Stimulated activated CD8-positive, alpha-beta memory T cell treated with anti-CD3 and anti-CD28 coated beads, Interleukin-4, amount 100 ng/mL, for 24 hours (primary cell): ENCODE results near the gene PNLIP.

Experiments used
- DNase-seq: peaks from one replicate; pipeline ENCODE4 v3.0.0-alpha.2; 2020; ENCODE audit warnings: low read depth

PNLIP gene

DNA sequence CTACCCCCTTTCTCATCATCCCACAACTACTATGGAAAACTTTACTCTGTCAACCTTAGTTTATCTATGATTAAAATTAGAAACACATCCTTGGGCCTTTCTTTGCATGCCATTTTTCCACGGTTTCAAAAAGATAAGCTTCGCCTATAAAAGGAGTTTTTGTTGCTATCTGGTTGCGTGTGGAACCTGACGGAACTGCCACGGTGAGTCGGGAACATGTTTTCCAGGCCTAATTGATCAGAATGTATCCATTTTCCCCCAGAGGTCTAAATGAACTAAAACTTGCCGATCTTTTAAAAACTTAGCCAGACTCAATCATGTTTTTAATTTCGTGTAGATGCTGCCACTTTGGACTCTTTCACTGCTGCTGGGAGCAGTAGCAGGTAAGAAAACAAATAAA is at the start of gene PNLIP:
Gene PNLIP (plus strand): TSS at position 176 of the 400 bp plus-strand sequence. CDS start 162 bp downstream, at position 338.
- no peak for DNase-seq

GRCh38 chr10:116504786-116505185 is 40.9 kb upstream of the PNLIP start:
- no peak for DNase-seq

GRCh38 chr10:116510565-116510964 is 35.2 kb upstream of the PNLIP start:
- DNase-seq: no peak

DNA sequence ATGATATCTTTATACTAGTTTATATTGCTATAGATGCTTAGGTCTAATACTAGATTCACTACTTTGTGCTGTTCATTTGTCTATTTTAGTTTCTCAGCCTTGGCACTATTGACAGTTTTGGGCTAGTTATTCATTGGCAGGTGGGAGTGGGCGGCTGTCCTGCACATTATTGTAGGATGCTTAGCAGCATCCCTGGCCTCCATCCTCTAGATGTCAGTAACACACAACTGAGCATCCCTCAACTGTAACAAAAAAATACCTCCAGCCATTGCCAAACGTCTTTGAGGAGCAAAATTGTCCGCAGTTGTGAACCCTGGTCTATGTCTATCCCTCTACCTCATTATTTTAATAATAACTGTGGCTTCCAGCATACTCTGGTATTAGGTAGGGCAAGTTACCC is 34.4 kb upstream of the PNLIP start:
- DNase-seq: no peak

DNA sequence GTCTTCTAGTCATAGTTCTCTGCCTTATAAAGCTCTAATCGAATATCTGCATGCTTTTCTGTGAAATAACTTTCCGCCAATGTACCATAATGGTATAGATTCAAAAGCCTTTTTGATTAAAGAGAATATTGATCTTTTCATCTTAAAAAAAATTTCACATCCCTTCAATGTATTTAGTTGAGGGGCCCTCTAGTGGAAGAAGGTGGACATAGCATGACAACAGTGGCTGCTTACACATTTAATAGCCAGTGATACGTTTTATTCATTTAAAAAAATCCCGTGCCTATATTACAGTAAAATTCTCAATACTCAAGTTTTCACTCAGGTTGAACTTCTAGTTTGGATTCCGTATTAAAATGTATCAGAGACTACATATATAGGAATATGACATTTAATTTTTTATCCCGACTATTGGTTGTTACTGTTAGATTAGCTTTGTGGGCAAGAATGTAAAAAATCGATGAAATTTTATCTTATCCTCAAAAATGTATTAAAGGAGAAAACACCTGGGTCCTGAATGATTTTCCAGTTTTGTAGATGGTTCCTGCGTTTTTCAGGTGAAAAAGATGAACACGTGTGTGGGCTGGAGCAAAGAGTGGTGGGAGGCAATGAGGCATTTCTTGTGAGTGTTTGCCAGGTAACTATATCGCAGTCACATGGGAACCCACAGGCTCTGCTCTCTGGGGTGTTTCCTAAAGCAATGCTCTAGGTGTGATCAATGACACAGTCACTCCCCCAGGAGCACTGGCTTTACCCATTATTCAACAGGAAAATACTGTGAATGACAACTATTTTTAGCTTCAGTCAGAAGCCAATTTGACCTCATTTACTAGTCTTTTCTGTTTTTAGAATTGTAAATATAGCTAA is 24.1 kb upstream of the PNLIP start:
- no peak for DNase-seq

GRCh38 chr10:116522803-116523381 is 22.8 kb upstream of the PNLIP start:
- DNase-seq: no peak

- no peak for DNase-seq
Observed at GRCh38 chr10:116524736-116525135, 21.0 kb upstream of the PNLIP start.

- DNase-seq: no peak
Observed at GRCh38 chr10:116526219-116526618, 19.5 kb upstream of the PNLIP start.

- DNase-seq: no peak
Observed at GRCh38 chr10:116536810-116537209, 8.9 kb upstream of the PNLIP start.

DNA sequence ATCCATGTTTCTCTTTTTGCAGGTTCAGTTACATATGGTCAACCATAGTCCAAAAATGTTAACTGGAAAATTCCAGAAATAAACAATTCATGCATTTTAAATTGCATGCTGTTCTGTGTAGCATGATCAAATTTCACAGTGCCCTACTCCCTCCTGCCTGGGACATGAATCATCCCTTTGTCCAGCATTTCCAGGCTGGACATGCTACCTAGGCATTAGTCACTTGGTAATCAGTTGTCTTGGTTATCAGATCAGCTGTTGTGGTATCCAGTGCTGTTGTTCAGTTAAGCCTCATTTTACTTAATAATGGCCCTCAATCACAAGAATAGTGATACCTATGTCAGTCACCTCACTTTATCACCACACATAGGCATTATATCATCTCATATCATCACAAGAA is 7.3 kb upstream of the PNLIP start:
- DNase-seq: no peak

DNA sequence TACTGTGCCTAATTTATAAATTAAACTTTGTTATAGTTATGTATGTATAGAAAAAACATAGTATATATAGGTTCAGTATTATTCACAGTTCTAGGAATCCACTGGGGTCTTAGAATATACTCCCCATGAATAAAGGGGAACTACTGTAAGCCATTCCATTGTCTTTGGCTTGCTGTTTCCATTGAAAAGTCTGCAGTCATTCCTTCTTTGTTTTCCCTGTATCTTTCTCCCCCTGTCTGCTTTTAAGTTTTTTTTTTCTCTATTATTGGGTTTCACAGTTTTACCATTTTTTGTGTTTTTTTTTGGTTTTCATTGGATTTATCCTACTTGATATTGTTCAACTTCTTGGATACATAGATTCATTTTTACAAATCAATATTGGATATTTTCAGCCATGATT is 6.7 kb upstream of the PNLIP start:
- DNase-seq: no peak

- no peak for DNase-seq
Observed at GRCh38 chr10:116540814-116541213, 4.9 kb upstream of the PNLIP start.

GRCh38 chr10:116542007-116542677 is 3.6 kb upstream of the PNLIP start:
- DNase-seq: no peak

GRCh38 chr10:116545122-116545521 is 609 bp upstream of the PNLIP start:
- DNase-seq: no peak

DNA sequence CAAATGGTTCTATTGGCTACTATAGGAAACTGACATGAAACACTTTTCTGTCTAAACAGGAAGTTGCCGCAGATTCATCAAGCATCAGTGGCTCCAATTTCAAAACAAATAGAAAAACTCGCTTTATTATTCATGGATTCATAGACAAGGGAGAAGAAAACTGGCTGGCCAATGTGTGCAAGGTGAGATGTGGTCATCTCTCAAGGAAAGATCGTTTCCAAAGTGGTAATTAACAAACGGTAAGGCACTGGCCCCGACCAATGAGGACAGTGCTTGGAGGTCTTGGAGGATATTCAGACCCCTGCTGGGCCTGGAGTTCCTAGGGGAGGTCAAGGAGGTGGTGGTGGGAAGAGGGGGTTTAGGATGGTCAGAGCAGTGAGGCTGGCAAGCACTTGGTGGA is 2.6 kb downstream of the PNLIP start:
- DNase-seq: no peak

DNA sequence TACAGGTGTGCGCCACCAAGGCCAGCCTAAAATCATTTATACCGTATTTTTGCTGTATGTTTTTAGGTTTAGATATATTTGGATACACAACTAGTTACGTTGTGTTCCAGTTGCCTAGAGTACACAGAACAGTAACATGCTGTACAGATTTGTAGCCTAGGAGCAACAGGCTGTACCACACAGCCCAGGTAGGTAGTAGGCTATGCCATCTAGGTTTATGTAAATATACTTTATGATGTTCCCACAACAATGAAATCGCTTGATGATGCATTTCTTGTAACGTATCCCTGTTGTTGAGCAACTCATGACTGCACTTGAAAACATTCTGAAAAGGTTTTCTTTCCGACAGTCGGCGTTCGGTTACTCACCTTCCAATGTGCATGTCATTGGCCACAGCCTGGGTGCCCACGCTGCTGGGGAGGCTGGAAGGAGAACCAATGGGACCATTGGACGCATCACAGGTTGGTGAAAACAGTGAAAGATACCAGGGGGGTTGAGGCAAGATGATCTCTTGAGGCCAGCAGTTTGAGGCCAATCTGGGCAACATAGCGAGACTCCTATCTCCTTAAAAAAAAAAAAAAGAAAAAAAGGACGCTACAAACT is 7.7 kb downstream of the PNLIP start:
- no peak for DNase-seq

- DNase-seq: no peak
Observed at GRCh38 chr10:116554628-116555027, 8.9 kb downstream of the PNLIP start.

- DNase-seq: no peak
Observed at GRCh38 chr10:116555880-116556279, 10.1 kb downstream of the PNLIP start.

- no peak for DNase-seq
Observed at GRCh38 chr10:116557305-116557880, 11.7 kb downstream of the PNLIP start.

- no peak for DNase-seq
Observed at GRCh38 chr10:116565534-116565933, 19.8 kb downstream of the PNLIP start.

- no peak for DNase-seq
Observed at GRCh38 chr10:116566932-116567331, 21.2 kb downstream of the PNLIP start.

DNA sequence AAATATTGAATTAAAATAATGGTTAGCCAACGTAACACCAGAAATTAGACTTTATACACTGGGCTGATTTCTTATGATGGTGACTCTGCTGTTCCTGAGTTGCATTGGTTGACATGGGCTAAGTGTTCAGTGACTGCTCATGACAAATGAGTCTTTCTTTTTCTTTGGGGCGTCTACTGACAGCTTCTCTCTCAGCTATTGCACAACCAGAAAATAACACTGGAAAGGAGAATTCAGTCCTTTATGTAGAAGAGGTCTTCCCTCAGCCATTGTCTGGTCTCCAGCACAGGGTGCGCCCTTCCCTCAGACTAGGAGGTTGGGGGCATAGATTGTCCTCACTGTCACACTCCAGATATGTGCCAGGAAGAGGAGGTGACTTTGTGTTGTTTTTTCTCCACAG is 21.6 kb downstream of the PNLIP start:
- no peak for DNase-seq
